PC-3 (cell line): ENCODE data around the gene GPR152. TPM values are rescaled to one million over a fixed set of nuclear protein-coding genes. Genes with fewer than 3 reads are reported as not detected.

Experiments used
- ATAC-seq: fragments of 200-7000 bp; cut with Tn5 transposase; 2 replicates; pipeline ENCODE4 v1.9.1; 2020; ENCODE audit warnings: mild to moderate bottlenecking, moderate library complexity
- BruUV-seq: library from RNA; stranded (reverse); fragments of 400-500 nt; replicated peaks from 2 replicates; lab custom pipeline; 2021; lab: Mats Ljungman, UMichigan
- CTCF ChIA-PET: fragments of 300-600 bp; sonication (Branson Sonifier 250); formaldehyde crosslinking; loops from one replicate; lab custom pipeline; 2022; ENCODE audit warnings: antibody characterized with exemption; lab: Charles Lee
- POLR2A ChIA-PET: fragments of 300-600 bp; sonication (Branson Sonifier 250); formaldehyde crosslinking; loops from one replicate; lab custom pipeline; 2022; ENCODE audit warnings: antibody characterized with exemption; ENCODE audit not compliant: unreplicated experiment; lab: Charles Lee
- DNase-seq: peaks from one replicate; pipeline ENCODE4 v3.0.0-alpha.2; 2015
- H2AFZ ChIP-seq: fragments of 300-600 bp; sonication (generic); 2 replicates; pipeline ENCODE4 v1.6.0; 2016; ENCODE audit warnings: antibody characterized with exemption, low read length
- H3F3A ChIP-seq: fragments of 300-600 bp; sonication (generic); one replicate; pipeline ENCODE4 v1.6.0; 2017; ENCODE audit warnings: antibody characterized with exemption, low read length, control low read depth, mild to moderate bottlenecking; ENCODE audit not compliant: unreplicated experiment
- H3K27ac ChIP-seq: fragments of 300-600 bp; sonication (generic); 2 replicates; pipeline ENCODE4 v1.5.1; 2016; ENCODE audit warnings: mild to moderate bottlenecking, low read length
- H3K27me3 ChIP-seq: fragments of 300-600 bp; sonication (generic); 2 replicates; pipeline ENCODE4 v1.6.1; 2016; ENCODE audit warnings: low read length, mixed read lengths
- H3K36me3 ChIP-seq: fragments of 300-600 bp; sonication (generic); 2 replicates; pipeline ENCODE4 v1.6.1; 2016; ENCODE audit warnings: low read depth, mixed run types, low read length, mixed read lengths
- H3K4me1 ChIP-seq: fragments of 300-600 bp; sonication (generic); 2 replicates; pipeline ENCODE4 v1.5.1; 2016; ENCODE audit warnings: low read length; ENCODE audit not compliant: insufficient read depth
- H3K4me2 ChIP-seq: fragments of 300-600 bp; sonication (generic); 2 replicates; pipeline ENCODE4 v1.6.0; 2016; ENCODE audit warnings: low read length
- H3K4me3 ChIP-seq: fragments of 300-600 bp; sonication (generic); 2 replicates; pipeline ENCODE4 v1.5.1; 2016; ENCODE audit warnings: mild to moderate bottlenecking, low read length, mixed read lengths
- H3K79me2 ChIP-seq: fragments of 300-600 bp; sonication (generic); 2 replicates; pipeline ENCODE4 v1.6.1; 2017; ENCODE audit warnings: low read length, mixed read lengths
- H3K9ac ChIP-seq: fragments of 300-600 bp; sonication (generic); 2 replicates; pipeline ENCODE4 v1.6.0; 2016; ENCODE audit warnings: mild to moderate bottlenecking, low read length
- H3K9me2 ChIP-seq: fragments of 300-600 bp; sonication (generic); replicated peaks from 2 replicates; pipeline ENCODE4 v1.6.1; 2016; ENCODE audit warnings: mixed run types, low read length, mixed read lengths
- H3K9me3 ChIP-seq: fragments of 300-600 bp; sonication (generic); 2 replicates; pipeline ENCODE4 v1.6.1; 2016; ENCODE audit warnings: low read length, mixed read lengths
- H4K20me1 ChIP-seq: fragments of 300-600 bp; sonication (generic); 2 replicates; pipeline ENCODE4 v1.6.1; 2016; ENCODE audit warnings: low read length, mixed read lengths
- CTCF ChIP-seq: fragments of 300-600 bp; sonication (generic); conservative IDR thresholded peaks from 2 replicates; pipeline ENCODE4 v1.5.1; 2017; ENCODE audit warnings: antibody characterized with exemption, low read depth, mild to moderate bottlenecking, low read length
- EZH2 ChIP-seq: fragments of 300-600 bp; sonication (generic); IDR thresholded peaks from one replicate; pipeline ENCODE4 v1.6.1; 2017; ENCODE audit warnings: antibody characterized with exemption, mild to moderate bottlenecking, low read length; ENCODE audit not compliant: unreplicated experiment
- EZH2phosphoT487 ChIP-seq: fragments of 300-600 bp; sonication (generic); IDR thresholded peaks from 2 replicates; pipeline ENCODE4 v1.6.1; 2018; ENCODE audit warnings: mild to moderate bottlenecking, antibody characterized with exemption, low read length, borderline replicate concordance
- intact Hi-C: fragments of 100-400 bp; cut with micrococcal nuclease; formaldehyde crosslinking; loops from 2 replicates; pipeline ENCODE4 v1.9.0; 2023
- total RNA-seq: library from RNA; depleted of rRNA; stranded (reverse); fragments of >200 nt; gene quantifications from 2 replicates; pipeline ENCODE4 v1.2.3, GENCODE V29; 2014

The GPR152 gene
- total RNA-seq, 1 experiment from 2014 or later = not detected

DNA sequence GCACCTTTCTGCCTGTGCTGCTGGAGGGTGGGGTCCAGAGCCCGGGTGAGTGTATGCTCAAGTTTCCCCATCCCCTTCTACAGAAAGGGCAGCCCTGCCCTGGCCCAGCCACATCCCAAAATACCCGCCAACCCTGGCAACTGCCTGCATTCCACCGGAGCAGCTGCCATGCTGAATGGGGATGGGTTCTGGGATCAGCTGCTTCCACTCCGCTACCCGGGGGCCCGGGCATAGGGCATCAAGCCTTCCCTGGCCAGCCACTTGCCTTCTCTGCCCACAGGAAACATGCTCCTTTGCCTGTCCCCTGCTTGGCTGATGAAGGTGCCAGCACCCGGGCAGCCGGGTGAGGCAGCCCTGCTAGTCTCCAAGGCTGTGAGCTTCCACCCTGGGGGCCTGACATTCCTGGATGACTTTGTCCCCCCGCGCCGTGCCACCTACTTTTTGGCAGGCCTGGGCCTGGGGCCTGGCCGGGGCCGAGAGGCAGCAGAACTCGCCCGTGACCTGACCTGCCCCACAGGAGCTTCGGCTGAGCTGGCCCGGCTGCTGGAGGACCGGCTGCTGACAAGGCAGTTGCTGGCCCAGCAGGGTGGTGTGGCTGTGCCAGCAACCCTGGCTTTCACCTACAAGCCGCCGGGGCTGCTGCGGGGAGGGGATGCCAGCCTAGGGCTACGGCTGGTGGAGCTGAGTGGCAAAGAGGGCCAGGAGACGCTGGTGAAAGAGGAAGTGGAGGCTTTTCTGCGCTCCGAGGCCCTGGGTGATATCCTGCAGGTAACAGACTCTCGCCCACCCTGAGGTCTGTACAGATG is 33.9 kb downstream of the GPR152 start:
- no peak for ATAC-seq

DNA sequence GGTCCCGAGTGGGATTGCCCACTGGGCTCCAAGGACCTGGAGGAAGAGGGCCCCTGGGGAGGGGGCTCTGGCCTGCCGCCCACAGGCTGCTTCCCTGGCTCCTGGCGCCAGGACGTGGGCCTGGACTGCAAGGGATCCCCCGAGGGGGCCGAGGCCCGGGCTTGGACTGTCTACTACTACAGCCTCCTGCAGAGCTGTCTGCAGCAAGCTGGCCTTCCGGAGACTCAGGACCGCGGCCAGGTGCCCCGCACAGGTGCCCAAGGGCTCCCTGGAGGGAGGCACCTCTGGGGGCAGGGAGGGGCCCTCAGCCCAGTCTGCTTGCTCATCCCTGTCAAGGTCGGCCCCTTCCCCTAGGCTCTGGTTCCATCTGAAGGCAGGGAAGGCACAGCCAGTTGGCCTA is 35.1 kb downstream of the GPR152 start:
- DNase-seq (no peak), ATAC-seq (no peak)
- Histone ChIP-seq H3K79me2 (no peaks in the 10 kb centered on the region), H4K20me1 (no peaks in the 10 kb centered on the region), H3K4me1 (peaks cover 6% of the 10 kb centered on the region; the same call in 1 of the 2 replicates), H3K4me3 (no peak overlapping the region), H3K9ac (no peak overlapping the region), H3K9me2 (no peaks in the 10 kb centered on the region), H3K36me3 (no peaks in the 10 kb centered on the region), H3K27ac (no peak overlapping the region), H3K27me3 (no peaks in the 10 kb centered on the region), H2AFZ (no peak overlapping the region), H3F3A (no peaks in the 10 kb centered on the region), H3K9me3 (no peaks in the 10 kb centered on the region), H3K4me2 (no peak overlapping the region)
- no peak for TF ChIP-seq CTCF
- no peak for TF ChIP-seq EZH2
- TF ChIP-seq EZH2phosphoT487 = no peak
- POLR2A ChIA-PET = no interaction called here
- CTCF ChIA-PET = no interaction called here
- intact Hi-C loops = no loop called here
- no TSS peak for BruUV-seq

More for the DNA sequence above, 33.9 kb downstream of the GPR152 start:
- no peaks in the 10 kb centered on the region for H4K20me1 ChIP-seq
- no peak overlapping the region for H3K4me3 ChIP-seq
- intact Hi-C loops = no loop called here
- no peaks in the 10 kb centered on the region for H3K79me2 ChIP-seq
- peaks cover 13% of the 10 kb centered on the region; the same call in 1 of the 2 replicates for H3K4me1 ChIP-seq
- no peak overlapping the region for H3K4me2 ChIP-seq
- DNase-seq = no peak
- no peak for TF ChIP-seq EZH2
- no peak for TF ChIP-seq CTCF
- no peak for TF ChIP-seq EZH2phosphoT487
- BruUV-seq = no TSS peak
- H3K27ac ChIP-seq = no peak overlapping the region
- no peak overlapping the region for H2AFZ ChIP-seq
- no peaks in the 10 kb centered on the region for H3K9me2 ChIP-seq
- no peaks in the 10 kb centered on the region for H3K36me3 ChIP-seq
- no peak overlapping the region for H3K9ac ChIP-seq
- CTCF ChIA-PET = no interaction called here
- H3F3A ChIP-seq = no peaks in the 10 kb centered on the region
- H3K27me3 ChIP-seq = no peaks in the 10 kb centered on the region
- H3K9me3 ChIP-seq = no peaks in the 10 kb centered on the region
- POLR2A ChIA-PET = interaction anchor here (0.5 kb wide), 1 partner anchor 12 kb away, joined by 4 read pairs; no protein-coding TSS in a partner anchor
